Measurements from ENCODE around the gene TPO. TPM values are rescaled to one million over a fixed set of nuclear protein-coding genes. Genes with fewer than 3 reads are reported as not detected.
"Not testable (repeated sequence)": the region's sequence is repeated elsewhere in the genome, so short reads cannot be mapped to it uniquely, and the experiment has no call there.

Gene TPO
- polyA plus RNA-seq, 3 donors from 2014 or later: not detected

DNA sequence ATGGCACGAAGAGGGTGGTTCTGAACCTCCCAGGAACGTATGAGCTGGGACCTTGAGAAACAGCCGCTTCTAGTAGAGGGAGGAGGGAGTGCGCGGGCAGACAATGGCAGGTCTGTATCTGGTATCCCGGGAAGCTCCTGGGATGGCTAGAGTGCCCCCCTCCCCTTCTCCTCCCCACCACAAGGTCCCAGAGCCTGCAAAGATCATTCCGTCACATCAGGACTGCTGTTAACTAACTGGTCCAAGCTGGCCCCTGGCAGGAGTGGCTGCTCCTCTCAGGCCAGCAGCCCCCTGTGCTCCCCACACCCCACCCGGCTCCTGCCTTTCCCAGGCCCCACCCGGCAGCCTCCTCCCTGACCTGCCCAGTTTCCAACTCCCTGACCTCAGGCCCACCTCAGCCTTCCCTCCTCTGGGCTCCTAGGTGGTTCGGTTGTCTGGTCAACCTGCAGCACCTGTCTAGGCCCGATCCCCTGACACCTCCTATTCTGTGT, 75.0 kb downstream of the TPO start:
- H3K27ac Mint-ChIP-seq: no peak overlapping the region
- H3K4me1 Mint-ChIP-seq: no peaks in the 10 kb centered on the region
- no peak overlapping the region for H3K4me3 Mint-ChIP-seq
- H3K27me3 Mint-ChIP-seq (ENCODE audit: low read depth in 3 of 3): no peaks in the 10 kb centered on the region
- no peaks in the 10 kb centered on the region for H3K36me3 Mint-ChIP-seq
- no peaks in the 10 kb centered on the region for H3K9me3 Mint-ChIP-seq
- no peak for DNase-seq

DNA sequence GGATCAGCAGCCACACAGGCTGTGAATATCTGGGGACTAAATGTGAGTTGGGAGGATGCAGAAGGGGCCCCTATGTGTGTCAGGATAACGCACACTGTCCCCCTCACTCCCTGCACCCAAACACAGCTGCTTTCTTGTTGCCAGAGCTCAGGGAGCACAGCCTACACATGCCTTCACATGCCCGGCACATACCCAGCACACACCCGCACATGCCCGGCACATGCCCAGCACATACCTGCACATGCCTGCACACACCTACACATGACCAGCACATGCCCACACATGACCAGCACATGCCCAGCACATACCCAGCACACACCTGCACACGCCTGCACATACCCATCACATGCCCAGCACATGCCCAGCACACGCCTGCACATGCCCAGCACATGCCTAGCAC, 75.6 kb downstream of the TPO start:
- H3K9me3 Mint-ChIP-seq: no peaks in the 10 kb centered on the region
- no peaks in the 10 kb centered on the region for H3K4me1 Mint-ChIP-seq
- H3K27me3 Mint-ChIP-seq (ENCODE audit: low read depth in 3 of 3): no peaks in the 10 kb centered on the region
- no peak overlapping the region for H3K27ac Mint-ChIP-seq
- no peak overlapping the region for H3K4me3 Mint-ChIP-seq
- no peaks in the 10 kb centered on the region for H3K36me3 Mint-ChIP-seq
- DNase-seq: no peak

DNA sequence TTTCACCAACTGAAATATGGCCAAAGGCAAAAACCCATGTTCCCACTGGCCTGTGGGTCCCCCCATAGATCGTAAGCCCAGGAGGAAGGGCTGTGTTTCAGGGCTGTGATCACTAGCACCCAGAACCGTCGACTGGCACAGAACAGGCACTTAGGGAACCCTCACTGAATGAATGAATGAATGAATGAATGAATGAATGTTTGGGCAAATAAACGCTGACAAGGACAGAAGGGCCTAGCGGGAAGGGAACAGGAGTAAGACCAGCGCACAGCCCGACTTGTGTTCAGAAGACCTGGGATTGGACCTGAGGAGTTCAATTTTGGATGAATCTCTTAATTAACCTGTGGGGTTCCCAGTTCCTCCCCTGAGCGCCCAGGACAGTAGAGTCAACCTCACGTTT, 76.2 kb downstream of the TPO start:
- Mint-ChIP-seq H3K9me3 (no peaks in the 10 kb centered on the region), H3K36me3 (no peaks in the 10 kb centered on the region), H3K4me1 (no peaks in the 10 kb centered on the region), H3K4me3 (no peak overlapping the region), H3K27me3 (ENCODE audit: low read depth in 3 of 3) (no peaks in the 10 kb centered on the region), H3K27ac (no peak overlapping the region)
- DNase-seq: no peak

DNA sequence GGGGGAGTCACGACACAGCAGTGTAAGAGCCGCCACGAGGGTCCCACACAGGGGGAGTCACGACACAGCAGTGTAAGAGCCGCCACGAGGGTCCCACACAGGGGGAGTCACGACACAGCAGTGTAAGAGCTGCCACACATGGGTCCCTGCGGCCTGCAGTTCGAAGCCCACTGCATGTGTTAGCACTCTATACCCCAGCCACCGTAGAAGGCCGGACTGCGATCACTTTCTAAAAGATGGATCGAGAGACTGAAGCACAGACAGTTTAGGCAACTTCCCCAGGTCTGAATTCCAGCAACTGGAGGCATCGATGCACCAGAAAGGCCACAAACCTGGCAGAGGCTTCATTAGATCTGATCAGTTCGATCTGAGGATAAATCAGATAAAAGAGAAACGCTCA, 77.1 kb downstream of the TPO start:
- DNase-seq; H3K9me3 Mint-ChIP-seq; H3K4me3 Mint-ChIP-seq; H3K4me1 Mint-ChIP-seq; H3K27ac Mint-ChIP-seq; H3K36me3 Mint-ChIP-seq; H3K27me3 Mint-ChIP-seq (ENCODE audit: low read depth in 3 of 3): not testable (repeated sequence)

DNA sequence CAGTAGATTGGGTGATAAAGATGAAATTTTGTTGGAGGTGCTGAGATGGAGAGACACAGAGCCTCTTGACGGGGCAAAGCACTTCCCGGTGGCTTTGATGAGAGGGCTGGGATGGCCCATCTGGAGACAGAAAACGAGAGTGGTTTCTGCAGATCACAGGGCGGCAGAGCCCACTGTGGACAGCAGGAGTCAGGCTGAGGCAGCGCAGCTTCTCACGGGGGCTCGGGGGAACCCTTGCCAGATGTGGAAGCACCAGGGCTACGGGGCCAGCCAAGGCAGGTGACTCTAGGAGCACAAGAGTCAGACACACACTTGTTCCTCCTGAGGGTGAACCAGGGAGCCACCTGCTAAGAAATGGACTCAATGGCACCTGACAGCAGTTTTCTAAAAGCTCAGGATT, 78.5 kb downstream of the TPO start:
- Mint-ChIP-seq H3K4me3 (no peak overlapping the region), H3K27me3 (ENCODE audit: low read depth in 3 of 3) (peaks cover 0 to 2% (median 0%) of the 10 kb centered on the region in 3 donors), H3K27ac (no peak overlapping the region), H3K9me3 (no peaks in the 10 kb centered on the region), H3K4me1 (no peaks in the 10 kb centered on the region), H3K36me3 (no peaks in the 10 kb centered on the region)
- DNase-seq: no peak

DNA sequence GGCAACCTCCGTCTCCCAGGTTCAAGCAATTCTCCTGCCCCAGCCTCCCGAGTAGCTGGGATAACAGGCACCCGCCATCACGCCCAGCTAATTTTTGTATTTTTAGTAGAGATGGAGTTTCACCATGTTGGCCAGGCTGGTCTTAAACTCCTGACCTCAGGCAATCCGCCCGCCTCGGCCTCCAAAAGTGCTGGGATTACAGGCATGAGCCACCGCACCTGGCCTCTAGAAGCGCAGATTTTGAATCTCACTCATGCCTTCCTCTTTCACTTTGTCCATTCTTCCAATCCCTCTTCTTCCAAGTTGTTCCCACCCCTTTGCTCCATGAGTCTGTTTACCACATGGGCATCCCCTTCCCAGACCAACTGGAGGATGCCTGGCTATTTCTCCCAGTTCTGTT, 79.0 kb downstream of the TPO start:
- not testable (repeated sequence) for H3K4me1 Mint-ChIP-seq; H3K36me3 Mint-ChIP-seq; H3K27ac Mint-ChIP-seq; H3K9me3 Mint-ChIP-seq; DNase-seq; H3K4me3 Mint-ChIP-seq; H3K27me3 Mint-ChIP-seq (ENCODE audit: low read depth in 3 of 3)

DNA sequence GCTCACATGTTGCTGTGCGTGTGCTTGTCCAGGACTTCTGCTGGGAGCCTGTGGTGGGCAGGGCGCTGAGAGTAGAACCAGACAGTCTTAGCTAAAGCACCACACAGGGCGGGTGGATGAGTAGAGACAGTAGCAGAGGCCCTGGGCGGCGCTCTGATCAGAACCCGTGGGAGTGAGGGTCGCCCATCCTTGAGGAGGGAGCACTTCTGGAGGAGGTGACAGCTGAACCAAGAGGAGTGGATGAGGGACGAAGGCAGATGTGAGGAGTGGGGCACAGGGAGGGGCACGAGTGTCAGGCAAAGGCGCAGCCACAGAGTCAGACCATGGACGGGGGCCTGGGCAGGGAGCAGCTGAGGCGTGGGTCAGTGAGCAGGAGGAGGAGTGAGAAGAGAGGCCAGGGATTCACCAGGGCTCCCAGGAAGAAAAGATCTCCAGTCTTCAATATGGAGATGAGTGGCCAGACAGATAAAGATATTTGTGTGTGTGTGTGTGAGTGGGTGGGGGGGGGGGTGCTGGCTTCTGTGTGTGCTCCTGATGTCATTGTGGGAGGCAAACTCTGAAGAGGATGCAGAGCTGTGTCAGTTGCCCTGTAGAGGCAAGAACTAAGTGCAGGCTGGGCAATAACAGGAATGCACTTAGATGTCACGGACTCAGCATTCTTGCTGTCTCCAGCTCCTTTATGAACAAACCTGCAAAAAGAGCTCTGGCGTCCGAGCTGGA, 79.6 kb downstream of the TPO start:
- no peaks in the 10 kb centered on the region for H3K4me1 Mint-ChIP-seq
- DNase-seq: no peak
- H3K36me3 Mint-ChIP-seq: no peaks in the 10 kb centered on the region
- H3K4me3 Mint-ChIP-seq: no peak overlapping the region
- H3K9me3 Mint-ChIP-seq: no peaks in the 10 kb centered on the region
- H3K27me3 Mint-ChIP-seq (ENCODE audit: low read depth in 3 of 3): peaks cover 0 to 2% (median 0%) of the 10 kb centered on the region in 3 donors
- no peak overlapping the region for H3K27ac Mint-ChIP-seq

DNA sequence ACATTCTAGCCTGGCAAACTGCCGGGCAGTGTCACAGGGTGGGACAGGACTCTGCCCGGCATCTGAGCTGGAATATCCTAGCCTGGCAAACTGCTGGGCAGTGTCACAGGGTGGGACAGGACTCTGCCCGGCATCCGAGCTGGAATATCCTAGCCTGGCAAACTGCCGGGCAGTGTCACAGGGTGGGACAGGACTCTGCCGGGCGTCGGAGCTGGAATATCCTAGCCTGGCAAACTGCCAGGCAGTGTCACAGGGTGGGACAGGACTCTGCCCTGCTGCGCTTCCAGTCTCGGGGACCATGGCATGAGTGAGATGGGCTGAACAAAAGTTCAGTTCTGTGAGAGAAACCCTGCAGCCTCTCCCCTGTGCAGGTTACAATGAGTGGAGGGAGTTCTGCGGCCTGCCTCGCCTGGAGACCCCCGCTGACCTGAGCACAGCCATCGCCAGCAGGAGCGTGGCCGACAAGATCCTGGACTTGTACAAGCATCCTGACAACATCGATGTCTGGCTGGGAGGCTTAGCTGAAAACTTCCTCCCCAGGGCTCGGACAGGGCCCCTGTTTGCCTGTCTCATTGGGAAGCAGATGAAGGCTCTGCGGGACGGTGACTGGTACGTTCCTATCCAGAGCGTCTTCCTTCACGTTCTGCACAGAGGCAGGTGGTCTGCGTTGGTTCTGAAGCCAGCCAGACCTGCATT, 80.3 kb downstream of the TPO start:
- Mint-ChIP-seq H3K9me3 (no peaks in the 10 kb centered on the region), H3K27me3 (ENCODE audit: low read depth in 3 of 3) (peaks cover 0 to 2% (median 0%) of the 10 kb centered on the region in 3 donors), H3K4me1 (no peaks in the 10 kb centered on the region), H3K27ac (no peak overlapping the region), H3K4me3 (no peak overlapping the region), H3K36me3 (no peaks in the 10 kb centered on the region)
- DNase-seq: no peak

DNA sequence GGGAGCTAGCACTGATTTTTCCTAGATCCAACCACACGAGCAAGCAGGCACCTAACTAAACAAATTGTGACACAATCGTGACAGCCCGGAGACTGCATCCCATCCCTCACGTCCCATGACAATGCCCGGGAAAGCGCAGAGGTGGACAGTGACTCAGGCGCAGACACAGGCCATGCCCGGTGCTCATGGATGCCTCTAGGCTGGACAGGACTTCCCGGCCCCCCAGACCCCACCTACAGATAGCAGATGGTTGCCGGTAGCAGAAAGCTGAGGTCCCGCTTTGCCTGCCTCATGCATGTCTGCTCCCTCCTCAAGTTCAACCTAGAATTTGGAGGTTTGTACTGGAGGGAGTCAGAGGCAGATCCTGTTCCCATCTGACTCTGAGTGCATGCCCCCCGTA, 81.0 kb downstream of the TPO start:
- H3K4me1 Mint-ChIP-seq: no peaks in the 10 kb centered on the region

DNA sequence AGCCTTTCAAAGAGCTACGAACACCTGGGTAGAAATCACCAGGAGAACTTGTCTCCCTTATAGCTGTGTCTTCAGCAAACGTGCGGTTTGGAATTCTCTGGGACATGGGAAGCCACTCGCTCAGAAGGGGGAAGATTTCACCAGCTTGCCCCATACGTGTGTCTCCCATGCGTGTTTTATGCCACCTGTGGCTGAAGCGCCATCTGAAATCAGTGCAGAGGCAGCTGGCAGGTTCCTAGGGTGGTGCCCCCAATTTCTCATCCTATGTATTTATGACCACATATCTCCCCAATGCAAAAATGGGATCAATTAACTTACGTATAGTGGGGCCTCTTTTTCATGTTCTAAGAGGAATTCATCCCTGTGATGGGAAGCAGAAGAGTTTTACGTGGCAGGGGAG, 81.6 kb downstream of the TPO start:
- Mint-ChIP-seq H3K27ac (no peak overlapping the region), H3K27me3 (ENCODE audit: low read depth in 3 of 3) (peaks cover 0 to 2% (median 2%) of the 10 kb centered on the region in 3 donors)
- DNase-seq: no peak

More for the DNA sequence above, 81.0 kb downstream of the TPO start:
- Mint-ChIP-seq H3K27me3 (ENCODE audit: low read depth in 3 of 3) (peaks cover 0 to 2% (median 0%) of the 10 kb centered on the region in 3 donors), H3K4me3 (no peak overlapping the region), H3K36me3 (no peaks in the 10 kb centered on the region), H3K27ac (no peak overlapping the region), H3K9me3 (no peaks in the 10 kb centered on the region)
- no peak for DNase-seq

DNA sequence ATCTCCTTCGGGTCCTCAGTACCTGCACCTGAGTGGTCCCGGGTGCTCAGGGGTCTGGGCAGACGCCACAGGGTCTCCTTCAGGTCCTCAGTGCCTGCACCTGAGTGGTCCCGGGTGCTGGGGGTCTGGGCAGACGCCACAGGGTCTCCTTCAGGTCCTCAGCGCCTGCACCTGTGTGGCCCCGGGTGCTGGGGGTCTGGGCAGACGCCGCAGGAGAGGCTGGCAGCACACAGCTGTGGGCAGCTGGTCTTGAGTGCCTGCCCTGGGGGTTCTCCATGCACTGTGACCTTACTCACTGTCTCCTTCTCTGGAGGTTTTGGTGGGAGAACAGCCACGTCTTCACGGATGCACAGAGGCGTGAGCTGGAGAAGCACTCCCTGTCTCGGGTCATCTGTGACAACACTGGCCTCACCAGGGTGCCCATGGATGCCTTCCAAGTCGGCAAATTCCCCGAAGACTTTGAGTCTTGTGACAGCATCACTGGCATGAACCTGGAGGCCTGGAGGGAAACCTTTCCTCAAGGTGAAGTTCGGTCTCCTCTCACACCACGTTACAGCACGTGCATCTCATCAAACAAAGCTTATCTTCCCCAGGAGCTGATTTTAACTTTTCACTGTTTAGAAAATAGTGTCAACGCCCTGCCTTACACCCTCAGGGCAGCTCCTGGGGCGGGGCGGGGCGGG, 82.6 kb downstream of the TPO start:
- Mint-ChIP-seq H3K4me1 (no peaks in the 10 kb centered on the region), H3K9me3 (no peaks in the 10 kb centered on the region), H3K36me3 (no peaks in the 10 kb centered on the region)

More for the DNA sequence above, 81.6 kb downstream of the TPO start:
- Mint-ChIP-seq H3K4me3 (no peak overlapping the region), H3K36me3 (no peaks in the 10 kb centered on the region), H3K9me3 (no peaks in the 10 kb centered on the region), H3K4me1 (no peaks in the 10 kb centered on the region)

DNA sequence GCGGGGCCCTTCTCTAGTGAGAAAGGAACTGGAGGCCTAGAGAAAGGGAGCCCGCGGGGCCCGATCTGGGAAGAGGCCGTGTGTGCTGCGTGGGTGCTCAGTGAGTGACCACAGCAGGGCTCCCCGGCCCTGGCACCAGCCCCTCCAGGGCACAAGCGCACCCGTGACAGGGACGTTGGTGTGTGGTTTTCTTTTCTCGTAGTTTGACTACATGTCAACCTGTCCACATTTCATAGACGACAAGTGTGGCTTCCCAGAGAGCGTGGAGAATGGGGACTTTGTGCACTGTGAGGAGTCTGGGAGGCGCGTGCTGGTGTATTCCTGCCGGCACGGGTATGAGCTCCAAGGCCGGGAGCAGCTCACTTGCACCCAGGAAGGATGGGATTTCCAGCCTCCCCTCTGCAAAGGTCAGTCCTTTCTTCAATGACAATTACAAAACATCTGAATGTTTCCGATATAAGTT, 83.1 kb downstream of the TPO start:
- Mint-ChIP-seq H3K36me3 (no peaks in the 10 kb centered on the region), H3K27ac (no peak overlapping the region), H3K9me3 (no peaks in the 10 kb centered on the region), H3K27me3 (ENCODE audit: low read depth in 3 of 3) (peaks cover 0 to 2% (median 2%) of the 10 kb centered on the region in 3 donors), H3K4me1 (no peaks in the 10 kb centered on the region), H3K4me3 (no peak overlapping the region)
- no peak for DNase-seq

More for the DNA sequence above, 82.6 kb downstream of the TPO start:
- H3K27me3 Mint-ChIP-seq (ENCODE audit: low read depth in 3 of 3): peaks cover 0 to 2% (median 2%) of the 10 kb centered on the region in 3 donors
- no peak overlapping the region for H3K4me3 Mint-ChIP-seq
- H3K27ac Mint-ChIP-seq: no peak overlapping the region
- no peak for DNase-seq

DNA sequence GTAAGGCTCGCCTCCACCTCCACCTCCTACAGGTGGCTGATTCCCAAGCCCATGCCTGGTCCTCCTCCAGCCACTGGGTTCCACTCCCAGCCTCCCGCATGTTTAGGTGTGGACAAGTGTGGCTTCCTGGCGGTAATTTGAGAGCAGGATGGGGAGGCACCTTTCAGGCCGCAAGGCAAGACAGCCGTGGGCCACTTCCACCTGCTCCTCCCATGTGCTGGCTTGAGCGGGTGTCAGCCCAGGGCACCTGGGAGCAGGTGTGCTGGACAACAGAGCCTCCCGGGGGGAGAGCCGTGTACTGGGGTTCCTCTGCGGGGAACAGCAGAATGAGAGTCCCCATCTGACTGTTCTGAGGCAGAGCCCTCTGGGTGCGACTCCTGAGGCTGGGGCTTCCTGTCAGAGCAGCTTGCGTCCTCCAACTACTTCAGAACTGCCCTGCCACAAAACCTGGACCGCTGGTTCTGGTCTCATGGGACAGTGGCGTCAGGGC, 83.9 kb downstream of the TPO start:
- H3K4me1 Mint-ChIP-seq: no peaks in the 10 kb centered on the region
- no peak for DNase-seq
- H3K4me3 Mint-ChIP-seq: no peak overlapping the region
- H3K36me3 Mint-ChIP-seq: no peaks in the 10 kb centered on the region
- H3K27me3 Mint-ChIP-seq (ENCODE audit: low read depth in 3 of 3): peaks cover 0 to 2% (median 2%) of the 10 kb centered on the region in 3 donors
- H3K27ac Mint-ChIP-seq: no peak overlapping the region
- no peaks in the 10 kb centered on the region for H3K9me3 Mint-ChIP-seq

DNA sequence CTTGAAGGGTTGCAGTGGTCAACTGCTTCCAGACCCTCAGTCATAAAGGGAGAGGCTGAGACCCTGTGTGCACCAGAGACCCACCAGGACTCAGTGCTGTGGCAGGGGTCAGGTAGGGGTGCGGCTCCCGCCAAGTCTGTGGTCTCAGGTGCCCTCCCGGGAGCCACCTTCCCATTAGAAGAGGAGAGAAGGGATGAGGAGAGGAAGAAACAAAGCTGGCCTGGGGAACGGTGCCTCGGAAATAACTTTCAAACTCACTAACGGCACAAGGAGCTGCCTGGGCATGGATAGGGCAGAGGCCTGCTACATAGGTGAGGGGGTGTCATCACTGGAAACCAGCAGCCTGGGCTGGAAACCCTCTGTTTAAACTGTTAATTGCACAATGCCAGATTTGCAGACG, 84.9 kb downstream of the TPO start:
- no peak overlapping the region for H3K27ac Mint-ChIP-seq
- peaks cover 0 to 2% (median 2%) of the 10 kb centered on the region in 3 donors for H3K27me3 Mint-ChIP-seq (ENCODE audit: low read depth in 3 of 3)
- no peak overlapping the region for H3K4me3 Mint-ChIP-seq
- DNase-seq: no peak
- no peaks in the 10 kb centered on the region for H3K9me3 Mint-ChIP-seq
- H3K36me3 Mint-ChIP-seq: no peaks in the 10 kb centered on the region
- no peaks in the 10 kb centered on the region for H3K4me1 Mint-ChIP-seq
